Stimulated activated CD8-positive, alpha-beta memory T cell treated with anti-CD3 and anti-CD28 coated beads, Interleukin-15, amount 100 ng/mL, for 1 hour (primary cell): ENCODE results near the gene FAM47E.

Experiments
- DNase-seq: peaks from one replicate; pipeline ENCODE4 v3.0.0-alpha.2; 2020; ENCODE audit warnings: low read depth

The FAM47E gene

DNA sequence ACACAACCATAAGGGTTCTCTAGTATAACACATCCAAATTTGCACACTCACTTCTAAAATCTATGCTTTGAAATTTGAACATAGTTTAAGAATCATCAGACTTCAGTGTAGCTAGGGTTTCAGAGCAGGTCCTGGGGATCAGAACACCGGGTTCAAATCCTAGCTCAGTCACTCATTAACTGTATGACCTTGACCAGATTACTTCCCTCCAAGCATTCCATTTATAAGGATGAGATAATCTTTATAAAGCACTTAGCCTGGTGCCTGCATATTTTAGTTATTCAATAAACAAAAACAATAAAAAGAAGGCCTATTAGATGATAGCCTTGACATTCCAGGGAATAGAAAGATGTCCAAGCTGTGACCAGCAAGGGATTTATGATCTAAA is 50.2 kb downstream of the FAM47E start:
- no peak for DNase-seq

DNA sequence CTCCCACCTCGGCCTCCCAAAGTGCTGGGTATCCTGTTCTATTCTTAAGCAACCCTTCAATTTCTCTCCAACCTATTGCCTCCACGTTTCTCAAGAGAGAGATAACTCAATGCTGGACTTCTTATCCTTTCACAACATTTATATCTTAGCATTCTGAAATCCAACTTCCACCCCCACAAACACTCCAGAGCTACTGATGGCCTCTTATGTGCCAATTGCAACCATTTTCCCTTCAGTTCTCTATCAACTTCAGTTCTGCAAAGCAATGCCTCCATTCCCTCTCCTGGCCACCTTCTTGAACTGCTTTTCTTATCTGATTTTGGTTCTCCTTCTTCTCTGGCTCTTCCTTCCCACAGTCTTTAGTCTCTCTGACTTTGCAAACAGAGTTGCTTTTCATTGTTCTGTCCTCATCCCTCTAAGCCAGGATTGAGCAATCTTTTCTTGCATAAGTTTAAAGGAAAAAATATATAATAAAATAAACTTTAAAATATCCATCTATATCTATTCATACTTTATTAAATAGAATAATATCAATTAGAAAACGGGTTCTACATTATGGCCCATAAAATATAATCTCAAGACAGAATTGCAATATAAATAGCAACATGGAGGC is 51.4 kb downstream of the FAM47E start:
- DNase-seq, result no peak

DNA sequence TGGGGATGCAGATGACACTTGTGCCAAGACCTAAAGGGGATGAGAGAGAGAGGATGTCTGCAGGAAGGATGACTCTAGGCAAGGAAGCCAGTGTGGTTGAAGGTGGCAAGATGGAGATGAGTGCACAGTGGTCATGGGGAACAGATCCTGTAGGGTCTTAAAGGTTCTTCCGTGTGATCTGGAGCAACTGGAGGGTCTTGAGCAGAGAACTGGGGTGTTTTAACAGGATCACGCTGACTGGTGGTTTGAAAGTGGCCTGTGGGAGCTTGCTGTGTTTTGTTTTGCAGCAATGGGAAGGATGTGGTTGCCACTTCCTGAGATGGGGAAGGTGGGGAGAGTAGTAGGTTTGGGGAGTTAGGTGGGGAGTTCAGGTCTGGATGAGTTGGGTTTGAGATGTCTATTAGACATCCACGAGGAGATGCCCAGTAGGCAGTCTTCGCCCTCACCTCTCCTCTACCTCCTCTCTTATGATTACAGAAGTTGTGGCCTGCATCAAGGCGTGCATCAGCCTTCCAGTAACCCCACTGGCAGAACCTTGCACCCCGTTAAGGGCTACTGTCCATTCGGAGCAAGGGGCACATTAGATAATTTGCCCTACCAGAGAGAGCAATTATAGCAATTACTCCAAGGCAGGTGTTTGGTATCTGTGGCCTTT is 53.6 kb downstream of the FAM47E start:
- no peak for DNase-seq

DNA sequence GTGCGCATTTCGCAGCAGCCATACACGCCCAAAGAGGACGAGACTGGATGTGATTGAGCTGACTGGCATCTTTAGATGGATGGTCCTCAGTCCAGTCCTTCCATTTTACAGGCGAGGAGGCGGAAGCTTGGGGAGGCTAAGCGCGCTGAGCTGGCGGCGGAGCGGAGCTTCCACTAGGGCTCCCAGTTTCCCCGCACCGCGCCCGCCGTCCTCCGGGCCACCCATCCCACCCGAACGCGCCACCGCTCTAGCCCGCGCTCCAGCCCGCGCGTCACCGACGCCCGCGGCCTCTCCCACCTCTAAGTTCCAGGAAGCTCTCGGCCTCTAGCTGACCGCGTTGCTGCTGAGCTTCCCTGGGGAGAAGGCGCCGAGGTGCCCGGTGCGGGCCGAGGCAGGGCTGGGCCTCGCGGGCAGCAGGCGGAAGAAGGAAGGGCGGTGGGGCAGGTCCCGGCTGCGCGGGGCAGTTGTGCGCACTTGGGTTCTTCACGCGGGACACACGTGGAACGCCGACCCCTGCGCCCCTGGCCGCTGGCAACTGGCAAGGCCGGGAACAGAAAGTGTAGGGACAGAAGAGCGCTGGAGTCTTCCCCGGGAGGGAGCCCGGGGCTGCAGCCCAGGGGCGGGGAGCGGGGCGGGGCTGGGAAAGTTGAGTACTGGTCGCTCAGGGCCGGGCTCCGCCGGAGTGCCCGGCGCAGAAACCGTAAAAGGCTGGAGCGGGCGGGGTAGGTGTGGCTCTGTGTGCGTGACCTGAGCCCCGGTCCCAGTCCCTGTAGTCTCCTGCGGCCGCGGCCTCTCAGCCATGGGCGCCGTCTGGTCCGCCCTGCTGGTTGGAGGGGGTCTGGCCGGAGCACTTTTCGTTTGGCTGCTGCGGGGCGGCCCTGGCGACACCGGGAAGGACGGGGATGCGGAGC is 54.7 kb downstream of the FAM47E start, which contains the start of gene STBD1:
STBD1 (plus strand) TSS at position 763 of the 911 bp plus-strand sequence; CDS start at position 800, 37 bp downstream.
- DNase-seq, result no peak

DNA sequence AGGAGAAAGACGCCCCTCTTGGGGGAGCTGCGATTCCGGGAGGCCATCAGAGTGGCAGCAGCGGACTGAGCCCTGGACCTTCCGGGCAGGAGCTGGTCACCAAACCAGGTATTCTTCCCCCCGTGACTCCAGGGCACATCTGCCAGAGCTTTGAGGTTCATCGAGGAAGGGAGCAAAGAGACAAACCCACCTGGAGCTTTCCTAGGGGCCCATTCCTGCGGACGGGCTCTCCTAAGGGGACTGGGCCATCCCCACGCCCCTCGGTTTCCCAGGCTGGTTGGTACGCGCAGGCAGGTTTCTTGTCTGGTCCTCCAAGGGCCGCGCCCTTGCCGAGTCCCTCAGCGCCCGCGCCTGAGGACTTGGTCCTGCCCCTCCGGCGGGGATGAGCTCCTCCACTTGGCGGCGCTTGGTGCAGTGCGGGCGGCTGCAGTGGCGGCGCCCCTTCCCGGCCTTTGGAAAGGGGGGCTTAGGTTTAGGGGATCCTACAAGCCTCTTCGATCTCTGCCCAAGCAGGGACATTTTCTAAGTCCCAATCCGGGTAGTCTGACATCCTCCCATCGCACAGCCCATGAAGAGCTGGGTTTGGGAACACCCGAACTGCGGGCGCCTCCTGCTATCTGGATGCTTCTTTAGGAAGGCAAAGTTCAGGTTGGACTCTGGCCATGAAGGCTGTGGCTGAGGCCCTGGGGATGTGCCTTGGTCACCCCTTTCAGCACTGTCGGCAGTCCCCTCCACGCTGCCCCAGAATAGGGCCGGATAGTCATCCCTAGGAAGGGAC is 55.5 kb downstream of the FAM47E start:
- no peak for DNase-seq

DNA sequence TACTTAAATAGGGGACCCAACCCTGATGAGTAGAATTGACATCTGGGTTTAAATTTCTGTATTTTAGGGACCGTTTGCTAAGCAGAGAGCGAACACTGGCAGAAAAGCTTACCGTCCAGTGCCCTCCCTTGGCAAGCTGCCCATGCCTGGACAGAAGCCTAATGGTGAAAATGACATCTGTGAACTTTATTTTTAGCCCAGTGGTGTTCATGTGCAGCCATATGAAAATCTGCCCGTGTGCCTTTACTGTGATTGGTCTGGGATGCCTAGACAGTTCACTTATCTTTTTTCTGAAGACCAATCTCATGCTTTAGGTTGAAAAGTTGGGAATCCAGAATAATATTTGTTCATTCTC is 56.1 kb downstream of the FAM47E start:
- DNase-seq, result no peak

DNA sequence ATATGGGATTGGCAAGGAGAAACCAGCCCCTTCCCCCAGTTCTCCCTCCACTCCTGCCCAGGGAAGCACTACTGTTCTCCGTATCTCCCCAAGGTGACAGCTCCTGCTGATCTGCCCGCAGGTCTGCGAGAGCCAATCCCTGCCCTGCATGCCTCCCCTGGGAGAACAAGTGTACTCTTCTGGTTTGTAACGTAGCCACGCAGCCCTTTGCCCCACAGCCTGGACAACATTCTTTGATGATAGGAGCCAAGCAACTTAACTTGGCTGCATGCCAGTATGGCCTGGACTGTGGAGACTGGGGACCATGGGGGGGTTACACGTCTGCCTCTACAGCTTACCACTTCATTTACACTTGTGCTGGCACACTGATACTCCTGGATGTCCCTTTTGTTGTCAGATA is 57.0 kb downstream of the FAM47E start:
- DNase-seq, result no peak

DNA sequence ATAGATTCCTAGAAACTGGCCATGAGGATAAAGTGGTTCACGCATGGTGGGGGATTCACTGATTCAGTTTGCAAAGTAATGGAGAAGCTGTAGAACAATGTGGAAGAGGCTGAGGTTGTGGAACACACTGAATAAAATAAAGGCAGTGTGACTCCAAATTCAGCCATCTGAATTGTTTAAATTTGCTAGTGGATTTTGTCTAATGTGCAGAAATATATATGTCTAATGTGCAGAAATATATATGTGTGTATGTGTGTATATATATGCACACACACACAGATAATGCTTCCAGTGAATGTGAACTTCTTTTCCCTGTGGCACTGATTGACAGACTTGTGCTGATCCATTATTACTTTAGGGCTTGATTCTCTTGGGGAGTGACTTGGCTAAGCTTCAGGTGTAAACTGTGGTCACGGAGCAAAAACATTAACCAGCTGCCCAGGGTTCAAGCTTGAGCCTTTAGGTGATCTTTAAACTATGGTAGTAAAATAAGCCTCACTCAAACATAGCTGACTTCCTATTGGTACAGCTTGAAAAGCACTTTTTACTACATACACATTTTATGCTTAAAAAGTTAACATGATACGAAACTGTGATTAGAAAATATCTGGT is 58.5 kb downstream of the FAM47E start:
- no peak for DNase-seq

DNA sequence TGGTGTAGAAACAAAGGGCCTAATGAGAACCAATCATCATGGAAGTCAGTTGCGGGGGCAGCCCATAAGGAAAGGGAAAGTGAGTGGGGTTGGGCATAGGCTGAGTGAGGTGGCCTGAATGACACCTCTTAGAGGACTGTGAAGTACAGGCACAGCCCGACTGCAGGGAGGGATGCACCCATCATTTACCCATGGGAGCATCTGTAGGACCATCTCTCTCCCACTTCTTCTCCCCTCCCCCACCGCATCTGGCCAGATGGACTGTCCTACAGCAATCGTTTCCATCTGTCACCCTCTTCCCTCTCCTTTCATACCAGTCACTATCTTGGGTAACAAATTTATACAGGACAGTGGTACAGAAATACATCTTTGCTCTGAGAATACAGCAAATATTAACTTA is 59.2 kb downstream of the FAM47E start:
- no peak for DNase-seq

DNA sequence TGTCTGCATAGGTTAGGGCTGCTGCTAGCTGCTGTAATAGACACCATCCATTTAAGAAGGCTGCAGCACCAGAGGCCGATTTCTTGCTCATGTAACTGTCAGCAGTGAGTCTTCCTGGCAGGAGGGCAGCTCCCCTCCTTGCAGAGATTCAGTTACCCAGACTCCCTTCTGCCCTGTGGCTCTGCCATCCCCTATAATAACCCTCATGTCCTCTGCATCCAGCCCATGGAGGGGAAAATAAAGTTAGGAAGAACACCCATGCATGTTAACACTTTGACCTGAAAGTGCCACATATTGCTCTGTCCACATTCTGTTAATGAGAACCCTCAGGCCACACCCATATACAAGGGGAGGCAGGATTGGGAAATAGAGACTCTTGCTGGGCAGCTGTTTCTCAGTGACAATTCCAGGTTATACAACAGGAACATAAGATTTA is 60.4 kb downstream of the FAM47E start:
- DNase-seq, result no peak

DNA sequence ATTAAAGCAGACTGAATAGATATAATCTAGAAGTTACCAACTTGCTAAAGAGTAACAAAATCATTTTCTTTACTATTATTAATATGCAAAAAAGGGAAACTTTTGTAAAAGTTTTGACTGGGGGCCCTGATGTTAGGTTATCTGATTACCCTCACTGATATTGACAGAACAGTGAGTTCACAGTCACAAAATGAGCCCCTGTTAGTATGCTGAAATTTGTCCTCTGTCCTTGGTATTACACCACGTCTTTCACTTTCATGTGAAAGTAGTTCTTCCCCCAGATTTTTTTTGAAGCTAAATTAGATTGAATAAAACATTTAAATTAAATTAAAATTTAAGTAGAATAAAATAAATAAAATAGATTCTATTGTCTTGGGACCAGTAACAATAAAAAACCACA is 60.9 kb downstream of the FAM47E start:
- DNase-seq, result no peak

DNA sequence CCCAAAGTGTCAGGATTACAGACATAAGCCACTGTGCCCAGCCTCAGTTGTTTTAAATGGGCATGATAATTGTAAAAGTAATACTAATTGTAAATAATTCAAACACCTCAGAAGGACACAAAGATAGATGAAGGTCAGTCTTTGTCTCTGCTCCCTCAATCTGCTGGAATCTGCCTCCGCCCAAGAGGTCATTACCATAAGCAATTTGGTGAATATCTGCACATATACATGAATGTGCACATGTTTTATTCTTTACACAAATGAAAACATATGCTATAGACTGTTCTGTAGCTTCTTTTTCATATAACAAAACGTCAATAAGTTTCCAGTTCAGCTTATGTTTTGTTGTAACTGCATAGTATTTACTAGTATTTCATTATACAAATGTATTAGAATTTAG is 62.0 kb downstream of the FAM47E start:
- no peak for DNase-seq

DNA sequence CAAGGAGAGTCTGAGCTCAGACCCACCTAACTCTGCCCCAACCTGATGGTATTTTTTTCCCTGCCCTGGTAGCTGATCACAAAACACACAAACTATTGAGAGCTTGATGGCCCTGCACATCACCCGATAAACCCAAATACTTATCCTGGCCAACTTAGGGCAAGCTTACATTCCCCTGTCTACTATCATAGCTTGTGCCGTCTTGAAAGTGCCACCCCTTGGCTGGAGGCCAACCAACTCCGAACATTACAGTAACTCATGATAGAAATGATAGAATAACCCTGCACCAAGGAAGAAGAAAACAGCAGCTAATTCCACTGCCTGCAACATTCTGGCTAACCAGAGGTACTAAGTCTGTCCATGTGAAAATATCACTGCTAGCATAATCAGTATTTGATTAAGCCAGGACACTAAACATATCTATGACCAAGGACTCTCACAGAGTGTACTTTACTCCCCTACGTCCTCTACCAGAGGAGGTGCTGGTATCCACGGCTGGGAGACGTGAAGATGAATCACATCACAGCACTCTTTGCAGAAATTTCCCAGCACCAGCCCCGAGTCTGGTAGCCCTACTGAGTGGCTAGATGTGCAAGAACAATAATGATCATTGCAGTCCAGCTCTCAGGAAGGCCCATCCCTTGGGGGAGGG is 63.9 kb downstream of the FAM47E start:
- no peak for DNase-seq

DNA sequence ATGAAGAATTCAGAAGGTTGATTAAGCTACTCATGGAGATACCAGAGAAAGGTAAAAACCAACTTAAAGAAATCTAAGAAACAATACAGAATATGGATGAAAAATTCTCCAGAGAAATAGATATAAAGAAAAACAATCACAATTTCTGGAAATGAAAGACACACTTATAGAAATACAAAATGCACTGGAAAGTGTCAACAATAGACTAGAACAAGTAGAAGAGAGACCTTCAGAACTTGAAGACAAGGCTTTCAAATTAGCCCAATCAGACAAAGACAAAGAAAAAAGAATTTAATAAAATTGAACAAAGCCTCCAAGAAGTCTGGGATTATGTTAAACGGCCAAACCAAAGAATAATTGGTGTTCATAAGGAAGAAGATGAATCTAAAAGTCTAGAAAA is 64.6 kb downstream of the FAM47E start:
- no peak for DNase-seq

DNA sequence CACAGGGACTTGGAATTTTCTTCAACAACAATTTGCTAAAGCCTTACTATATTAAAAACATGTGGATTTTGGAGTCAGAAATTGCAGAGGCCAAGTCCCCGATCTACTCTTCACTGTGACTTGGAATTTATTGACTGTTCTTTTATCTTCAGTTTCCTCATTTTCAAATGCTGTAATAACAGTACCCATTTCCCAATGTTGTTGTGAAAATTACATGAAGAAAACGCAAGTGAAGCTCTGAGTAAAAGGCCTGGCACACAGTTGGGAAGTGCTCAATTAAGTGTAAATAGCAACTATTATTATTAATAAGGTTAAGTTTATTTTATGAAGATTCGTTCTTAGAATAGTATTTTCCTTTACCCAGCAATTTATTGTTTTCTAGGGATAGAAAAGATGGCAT is 70.7 kb downstream of the FAM47E start:
- no peak for DNase-seq

DNA sequence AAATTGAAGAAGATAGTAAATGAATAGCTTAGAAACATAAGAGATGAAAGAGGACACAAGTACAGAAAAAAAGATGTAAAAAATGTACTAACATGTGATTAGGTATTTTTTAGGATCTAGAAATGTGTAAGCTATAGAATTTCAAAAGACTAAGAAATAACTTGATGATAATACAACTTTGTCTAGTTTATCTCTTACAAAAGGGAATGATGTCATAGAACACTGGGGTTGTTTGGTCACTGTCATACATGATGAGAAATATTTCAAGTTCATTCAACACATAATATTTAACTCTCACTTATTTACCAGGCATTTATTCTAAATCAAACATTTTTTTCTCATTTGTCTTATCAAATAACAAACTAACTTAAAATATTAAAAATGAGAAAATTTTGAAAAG is 73.6 kb downstream of the FAM47E start:
- no peak for DNase-seq

DNA sequence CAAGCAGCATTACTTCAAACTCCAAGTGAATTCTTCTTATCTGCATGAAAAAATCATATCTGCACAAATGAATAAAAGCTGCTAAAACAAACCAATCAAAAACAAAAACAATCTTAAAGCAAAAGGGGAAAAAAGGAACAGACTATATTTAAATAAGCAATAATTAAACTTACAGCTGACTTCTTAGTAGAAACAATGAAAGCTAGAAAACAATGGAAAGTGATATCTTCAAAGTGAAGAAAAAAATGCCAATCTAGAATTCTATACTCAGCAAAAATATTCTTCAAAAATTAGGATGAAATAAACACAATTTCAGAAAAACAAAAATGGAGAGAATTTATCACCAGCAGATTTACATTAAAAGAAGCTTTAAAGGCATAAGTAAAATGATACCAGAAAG is 75.0 kb downstream of the FAM47E start:
- no peak for DNase-seq
